ENCODE results near the gene RNF227.

The RNF227 gene

GRCh38 chr17:7929158-7930023, 13.3 kb upstream of the RNF227 start, which contains the start of gene KCNAB3:
Gene KCNAB3 (minus strand): TSS chr17:7929856. CDS start chr17:7929435, 421 bp downstream.
- peak; percentile 85 for DNase-seq (ENCODE audit: low spot score)

GRCh38 chr17:7927596-7927995, 11.5 kb upstream of the RNF227 start:
- no peak for DNase-seq (ENCODE audit: low spot score)

GRCh38 chr17:7922845-7923628, 6.9 kb upstream of the RNF227 start:
- DNase-seq (ENCODE audit: low spot score) = no peak

- DNase-seq (ENCODE audit: low spot score) = no peak
These were observed 6.3 kb upstream of the RNF227 start for GRCh38 chr17:7922269-7922844.

GRCh38 chr17:7916808-7917207, 719 bp upstream of the RNF227 start:
- DNase-seq (ENCODE audit: low spot score) = no peak

- DNase-seq (ENCODE audit: low spot score) = no peak
These were observed 245 bp upstream of the RNF227 start for GRCh38 chr17:7916385-7916682.

GRCh38 chr17:7915179-7915610, 894 bp downstream of the RNF227 start:
- DNase-seq (ENCODE audit: low spot score) = no peak

- no peak for DNase-seq (ENCODE audit: low spot score)
These were observed 3.1 kb downstream of the RNF227 start for GRCh38 chr17:7912927-7913524.

GRCh38 chr17:7911116-7911515, 5.0 kb downstream of the RNF227 start:
- DNase-seq (ENCODE audit: low spot score) = no peak

GRCh38 chr17:7910711-7911110, 5.4 kb downstream of the RNF227 start:
- DNase-seq (ENCODE audit: low spot score) = no peak

- DNase-seq (ENCODE audit: low spot score) = no peak
These were observed 5.8 kb downstream of the RNF227 start for GRCh38 chr17:7910281-7910680.

- DNase-seq (ENCODE audit: low spot score) = no peak
These were observed 7.0 kb downstream of the RNF227 start for GRCh38 chr17:7909089-7909488.

GRCh38 chr17:7903154-7904103, 12.7 kb downstream of the RNF227 start:
- no peak for DNase-seq (ENCODE audit: low spot score)

GRCh38 chr17:7897773-7898172, 18.3 kb downstream of the RNF227 start:
- no peak for DNase-seq (ENCODE audit: low spot score)

GRCh38 chr17:7897090-7897489, 19.0 kb downstream of the RNF227 start:
- DNase-seq (ENCODE audit: low spot score) = no peak

GRCh38 chr17:7894866-7895265, 21.2 kb downstream of the RNF227 start:
- DNase-seq (ENCODE audit: low spot score) = no peak

GRCh38 chr17:7894226-7894625, 21.9 kb downstream of the RNF227 start:
- no peak for DNase-seq (ENCODE audit: low spot score)

GRCh38 chr17:7893187-7893880, 22.8 kb downstream of the RNF227 start:
- no peak for DNase-seq (ENCODE audit: low spot score)

- DNase-seq (ENCODE audit: low spot score) = peak; percentile 81
These were observed 26.7 kb downstream of the RNF227 start for GRCh38 chr17:7889166-7889955.
